HAP-1 (cell line): Measurements from ENCODE around the gene POLE2.
A peak's percentile ranks its signal among the peaks of the same experiment; 100 is the strongest.
"Not testable (repeated sequence)": the region's sequence is repeated elsewhere in the genome, so short reads cannot be mapped to it uniquely, and the experiment has no call there.

Experiments
- DNase-seq, 2 experiments: peaks; one replicate each; pipeline ENCODE4 v3.0.0-alpha.2; 2016 to 2020; ENCODE audit warnings: low spot score in 2 of 2
- H3K27me3 ChIP-seq: fragments of 250-450 bp; sonication (Bioruptor Pico); 2 replicates; pipeline ENCODE4 v1.5.1; 2020; ENCODE audit warnings: low read depth, mild to moderate bottlenecking, moderate library complexity
- H3K36me3 ChIP-seq: fragments of 250-450 bp; sonication (Bioruptor Pico); replicated peaks from 2 replicates; pipeline ENCODE4 v1.5.1; 2020; ENCODE audit warnings: mild to moderate bottlenecking
- H3K4me1 ChIP-seq: fragments of 250-450 bp; sonication (Bioruptor Pico); 2 replicates; pipeline ENCODE4 v1.5.1; 2020; ENCODE audit warnings: mild to moderate bottlenecking
- H3K4me3 ChIP-seq: fragments of 250-450 bp; sonication (Bioruptor Pico); 2 replicates; pipeline ENCODE4 v1.5.1; 2020; ENCODE audit warnings: mild to moderate bottlenecking, moderate library complexity
- H3K9me3 ChIP-seq: fragments of 250-450 bp; sonication (Bioruptor Pico); 2 replicates; pipeline ENCODE4 v1.5.1; 2020; ENCODE audit warnings: mild to moderate bottlenecking, moderate library complexity
- in situ Hi-C: fragments of 300-500 bp; cut with MboI; formaldehyde crosslinking; loops from 3 replicates; pipeline ENCODE4 v1.14.3; 2020; ENCODE audit warnings: low sequenced_read_pairs, inconsistent platforms, mixed read lengths

Gene POLE2

GRCh38 chr14:49619730-49620129, 68.3 kb downstream of the POLE2 start:
- H3K4me1 ChIP-seq, result peaks cover 12% of the 10 kb centered on the region
- peaks cover 26% of the 10 kb centered on the region for H3K36me3 ChIP-seq
- H3K9me3 ChIP-seq, result no peaks in the 10 kb centered on the region
- peak in 1 of 2 experiments; percentile 32 for DNase-seq
- no peaks in the 10 kb centered on the region for H3K27me3 ChIP-seq
- in situ Hi-C loops, result no loop called here
- peak overlapping the region; percentile 83 for H3K4me3 ChIP-seq

GRCh38 chr14:49619273-49619672, 68.7 kb downstream of the POLE2 start:
- Histone ChIP-seq H3K4me3 (peak overlapping the region; percentile 83), H3K36me3 (peaks cover 31% of the 10 kb centered on the region), H3K4me1 (peaks cover 12% of the 10 kb centered on the region)
- in situ Hi-C loops, H3K9me3 ChIP-seq, H3K27me3 ChIP-seq, DNase-seq: not testable (repeated sequence)

- no peak overlapping the region for H3K4me3 ChIP-seq
- H3K4me1 ChIP-seq, result peaks cover 9% of the 10 kb centered on the region
- no peaks in the 10 kb centered on the region for H3K27me3 ChIP-seq
- in situ Hi-C loops, result no loop called here
- DNase-seq, result no peak
- no peaks in the 10 kb centered on the region for H3K9me3 ChIP-seq
- peaks cover 32% of the 10 kb centered on the region for H3K36me3 ChIP-seq
These were observed 70.0 kb downstream of the POLE2 start for GRCh38 chr14:49617852-49618519.

GRCh38 chr14:49615776-49616175, 72.2 kb downstream of the POLE2 start:
- Histone ChIP-seq H3K9me3 (no peaks in the 10 kb centered on the region), H3K36me3 (peaks cover 36% of the 10 kb centered on the region), H3K27me3 (no peaks in the 10 kb centered on the region), H3K4me1 (peaks cover 12% of the 10 kb centered on the region), H3K4me3 (no peak overlapping the region)
- in situ Hi-C loops, result no loop called here
- DNase-seq, result no peak

GRCh38 chr14:49614196-49614595, 73.8 kb downstream of the POLE2 start:
- H3K36me3 ChIP-seq, result peaks cover 37% of the 10 kb centered on the region

GRCh38 chr14:49612671-49613070, 75.3 kb downstream of the POLE2 start:
- no peaks in the 10 kb centered on the region for H3K9me3 ChIP-seq
- in situ Hi-C loops, result no loop called here
- no peak for DNase-seq
- no peaks in the 10 kb centered on the region for H3K27me3 ChIP-seq
- peaks cover 6% of the 10 kb centered on the region for H3K4me1 ChIP-seq
- peaks cover 27% of the 10 kb centered on the region for H3K36me3 ChIP-seq
- no peak overlapping the region for H3K4me3 ChIP-seq

More at GRCh38 chr14:49614196-49614595, 73.8 kb downstream of the POLE2 start:
- Histone ChIP-seq H3K9me3 (no peaks in the 10 kb centered on the region), H3K4me3 (no peak overlapping the region), H3K27me3 (no peaks in the 10 kb centered on the region), H3K4me1 (peaks cover 12% of the 10 kb centered on the region)
- no peak for DNase-seq
- in situ Hi-C loops, result no loop called here

- DNase-seq, result no peak
- Histone ChIP-seq H3K9me3 (no peaks in the 10 kb centered on the region), H3K4me3 (no peak overlapping the region), H3K36me3 (peaks cover 28% of the 10 kb centered on the region), H3K4me1 (peaks cover 3% of the 10 kb centered on the region), H3K27me3 (no peaks in the 10 kb centered on the region)
- in situ Hi-C loops, result no loop called here
These were observed 75.8 kb downstream of the POLE2 start for GRCh38 chr14:49612251-49612650.

- Histone ChIP-seq H3K27me3 (no peaks in the 10 kb centered on the region), H3K9me3 (no peaks in the 10 kb centered on the region), H3K4me1 (peaks cover 3% of the 10 kb centered on the region; the same call in 1 of the 2 replicates), H3K4me3 (no peak overlapping the region), H3K36me3 (peaks cover 46% of the 10 kb centered on the region)
- DNase-seq, result no peak
- in situ Hi-C loops, result no loop called here
These were observed 80.4 kb downstream of the POLE2 start for GRCh38 chr14:49607583-49607982.

GRCh38 chr14:49598485-49599300, 89.3 kb downstream of the POLE2 start, which contains the start of gene LRR1:
LRR1 (plus strand) TSS chr14:49598940; CDS start chr14:49599021, 81 bp downstream.
- peak; percentile 54 to 89 for DNase-seq
- Histone ChIP-seq H3K4me1 (peaks cover 8% of the 10 kb centered on the region; the same call in 1 of the 2 replicates), H3K9me3 (no peaks in the 10 kb centered on the region), H3K4me3 (peak within 1 kb of the TSS; percentile 72), H3K36me3 (peaks cover 12% of the 10 kb centered on the region), H3K27me3 (no peaks in the 10 kb centered on the region)
- in situ Hi-C loops, result no loop called here

- H3K9me3 ChIP-seq, result no peaks in the 10 kb centered on the region
- peak in 1 of 2 experiments; percentile 46 for DNase-seq
- peaks cover 10% of the 10 kb centered on the region for H3K36me3 ChIP-seq
- H3K4me3 ChIP-seq, result peak overlapping the region; percentile 72
- H3K27me3 ChIP-seq, result no peaks in the 10 kb centered on the region
- in situ Hi-C loops, result no loop called here
- peaks cover 8% of the 10 kb centered on the region; the same call in 1 of the 2 replicates for H3K4me1 ChIP-seq
These were observed 89.9 kb downstream of the POLE2 start for GRCh38 chr14:49598189-49598484.

GRCh38 chr14:49594347-49595091, 93.5 kb downstream of the POLE2 start:
- H3K9me3 ChIP-seq, result no peaks in the 10 kb centered on the region
- in situ Hi-C loops, result no loop called here
- H3K4me3 ChIP-seq, result no peak overlapping the region
- DNase-seq, result no peak
- H3K27me3 ChIP-seq, result no peaks in the 10 kb centered on the region
- no peaks in the 10 kb centered on the region; the same call in 1 of the 2 replicates for H3K4me1 ChIP-seq
- H3K36me3 ChIP-seq, result no peaks in the 10 kb centered on the region; the same call in 1 of the 2 replicates
